Caco-2 (cell line): ENCODE results near the gene ZFYVE19. TPM values are rescaled to one million over a fixed set of nuclear protein-coding genes. Genes with fewer than 3 reads are reported as not detected.

ENCODE experiments used
- BruUV-seq: library from RNA; stranded (reverse); fragments of 400-500 nt; replicated peaks from 2 replicates; lab custom pipeline; 2021; lab: Mats Ljungman, UMichigan
- CTCF ChIA-PET: fragments of 300-600 bp; sonication (Branson Sonifier 250); formaldehyde crosslinking; loops from one replicate; lab custom pipeline; 2022; ENCODE audit warnings: antibody characterized with exemption; lab: Charles Lee
- POLR2A ChIA-PET: fragments of 300-600 bp; sonication (Branson Sonifier 250); formaldehyde crosslinking; loops from one replicate; lab custom pipeline; 2022; ENCODE audit warnings: antibody characterized with exemption; lab: Charles Lee
- DNase-seq, 2 experiments: peaks; one replicate each; pipeline versions ENCODE4 v3.0.0 to v3.0.0-alpha.2; 2020 to 2022
- H3K27me3 ChIP-seq: replicated peaks from 2 replicates; pipeline ENCODE4 v1.6.0; 2011; ENCODE audit warnings: low read length; ENCODE audit not compliant: control insufficient read depth, insufficient read depth
- H3K36me3 ChIP-seq: 2 replicates; pipeline ENCODE4 v1.5.1; 2011; ENCODE audit warnings: low read length; ENCODE audit not compliant: control insufficient read depth, insufficient read depth
- H3K4me1 ChIP-seq: fragments of 250-450 bp; sonication (Bioruptor Pico); 2 replicates; pipeline ENCODE4 v1.5.1; 2020; ENCODE audit warnings: mild to moderate bottlenecking
- H3K4me3 ChIP-seq: 2 replicates; pipeline ENCODE4 v1.5.1; 2011; ENCODE audit warnings: low read depth, mild to moderate bottlenecking, control low read depth, low read length
- H3K9me3 ChIP-seq: fragments of 250-450 bp; sonication (Bioruptor Pico); 2 replicates; pipeline ENCODE4 v1.5.1; 2020; ENCODE audit warnings: mild to moderate bottlenecking, moderate library complexity
- H3K27ac Mint-ChIP-seq: one replicate; pipeline ENCODE4 v1.8.0; 2022; ENCODE audit warnings: mixed read lengths; ENCODE audit not compliant: unreplicated experiment
- H3K27me3 Mint-ChIP-seq: one replicate; pipeline ENCODE4 v1.8.0; 2022; ENCODE audit warnings: mixed read lengths; ENCODE audit not compliant: insufficient read depth, unreplicated experiment
- H3K36me3 Mint-ChIP-seq: one replicate; pipeline ENCODE4 v1.8.0; 2022; ENCODE audit warnings: mild to moderate bottlenecking, mixed read lengths; ENCODE audit not compliant: insufficient read depth, unreplicated experiment
- H3K4me1 Mint-ChIP-seq: one replicate; pipeline ENCODE4 v1.8.0; 2022; ENCODE audit warnings: low read depth, mixed read lengths; ENCODE audit not compliant: unreplicated experiment
- H3K4me3 Mint-ChIP-seq: one replicate; pipeline ENCODE4 v1.8.0; 2022; ENCODE audit warnings: mild to moderate bottlenecking, moderate library complexity, mixed read lengths; ENCODE audit not compliant: unreplicated experiment
- H3K9me3 Mint-ChIP-seq: one replicate; pipeline ENCODE4 v1.8.0; 2022; ENCODE audit warnings: mixed read lengths; ENCODE audit not compliant: unreplicated experiment
- intact Hi-C: fragments of 100-400 bp; cut with micrococcal nuclease; formaldehyde crosslinking; loops from one replicate; pipeline ENCODE4 v1.10.0; 2022; ENCODE audit not compliant: unreplicated experiment
- total RNA-seq: library from RNA; stranded (reverse); gene quantifications from 2 replicates; pipeline ENCODE4 v1.2.3, GENCODE V29; 2022
- TF ChIP-seq, protein P1 (sequence below), 2 experiments: fragments of 200-600 bp in 1 of 2; IDR thresholded peaks; 1 replicate in 1 of 2; 2 replicates in 1 of 2; pipeline versions ENCODE4 v1.5.1 to v1.8.0; 2011 to 2022; ENCODE audit warnings: antibody characterized with exemption in 1 of 2, control low read depth in 1 of 2, inconsistent platforms in 1 of 2, low read depth in 1 of 2, low read length in 1 of 2, mild to moderate bottlenecking in 1 of 2, moderate library complexity in 1 of 2; ENCODE audit not compliant: insufficient read depth in 1 of 2, severe bottlenecking in 1 of 2, unreplicated experiment in 1 of 2

Gene ZFYVE19
- total RNA-seq, 1 experiment from 2014 or later = 26.7 TPM

DNA sequence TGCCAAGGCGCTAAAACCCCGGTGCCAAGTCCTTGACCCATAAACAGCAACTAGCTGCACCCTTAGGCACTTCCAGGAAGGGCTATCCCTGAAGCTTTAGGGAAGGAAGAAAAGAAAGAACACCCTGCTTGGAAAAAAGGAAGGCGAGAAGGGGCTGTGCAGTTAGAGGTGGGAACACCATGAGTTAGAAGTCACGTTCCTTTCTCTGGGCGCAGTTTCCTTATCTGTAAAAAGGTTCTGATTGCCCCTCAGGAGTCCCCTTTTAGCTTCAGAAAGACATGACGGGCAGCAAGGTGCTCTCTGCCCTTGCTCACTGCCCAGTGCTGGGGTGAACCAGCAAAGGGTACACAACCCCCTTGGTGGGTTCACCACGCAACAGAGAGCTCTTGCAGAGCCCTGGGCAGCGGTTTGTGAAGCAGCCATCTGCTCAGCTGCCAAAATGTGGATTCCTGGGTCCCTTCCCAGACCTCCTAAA is 42.2 kb upstream of the ZFYVE19 start:
- H3K27me3 Mint-ChIP-seq = no peaks in the 10 kb centered on the region
- Histone ChIP-seq H3K9me3 (no peaks in the 10 kb centered on the region), H3K36me3 (peaks cover 1% of the 10 kb centered on the region; the same call in 1 of the 2 replicates), H3K4me3 (peak overlapping the region; percentile 92), H3K27me3 (no peaks in the 10 kb centered on the region), H3K4me1 (peaks cover 7% of the 10 kb centered on the region; the same call in 1 of the 2 replicates)
- H3K36me3 Mint-ChIP-seq = peaks cover 40% of the 10 kb centered on the region
- no peaks in the 10 kb centered on the region for H3K9me3 Mint-ChIP-seq
- intact Hi-C loops = loop anchor here (2.0 to 10.0 kb wide), 2 partner anchors 18 to 200 kb away; partner anchors contain the start of genes CCDC32 and RPUSD2
- TF ChIP-seq, protein P1, sequence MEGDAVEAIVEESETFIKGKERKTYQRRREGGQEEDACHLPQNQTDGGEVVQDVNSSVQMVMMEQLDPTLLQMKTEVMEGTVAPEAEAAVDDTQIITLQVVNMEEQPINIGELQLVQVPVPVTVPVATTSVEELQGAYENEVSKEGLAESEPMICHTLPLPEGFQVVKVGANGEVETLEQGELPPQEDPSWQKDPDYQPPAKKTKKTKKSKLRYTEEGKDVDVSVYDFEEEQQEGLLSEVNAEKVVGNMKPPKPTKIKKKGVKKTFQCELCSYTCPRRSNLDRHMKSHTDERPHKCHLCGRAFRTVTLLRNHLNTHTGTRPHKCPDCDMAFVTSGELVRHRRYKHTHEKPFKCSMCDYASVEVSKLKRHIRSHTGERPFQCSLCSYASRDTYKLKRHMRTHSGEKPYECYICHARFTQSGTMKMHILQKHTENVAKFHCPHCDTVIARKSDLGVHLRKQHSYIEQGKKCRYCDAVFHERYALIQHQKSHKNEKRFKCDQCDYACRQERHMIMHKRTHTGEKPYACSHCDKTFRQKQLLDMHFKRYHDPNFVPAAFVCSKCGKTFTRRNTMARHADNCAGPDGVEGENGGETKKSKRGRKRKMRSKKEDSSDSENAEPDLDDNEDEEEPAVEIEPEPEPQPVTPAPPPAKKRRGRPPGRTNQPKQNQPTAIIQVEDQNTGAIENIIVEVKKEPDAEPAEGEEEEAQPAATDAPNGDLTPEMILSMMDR (IDR thresholded peaks at IDR 0.05; ENCODE audit: insufficient read depth in 1 of 2, low read depth in 1 of 2, low read length in 1 of 2, severe bottlenecking in 1 of 2, unreplicated experiment in 1 of 2) = no peak
- TSS peak; percentile 50 for BruUV-seq
- peaks cover 11% of the 10 kb centered on the region for H3K4me1 Mint-ChIP-seq
- CTCF ChIA-PET = interaction anchor here (0.7 to 5.7 kb wide), 7 partner anchors 11 to 127 kb away, joined by 3 to 25 read pairs (median 9); no protein-coding TSS in a partner anchor
- peak overlapping the region; percentile 86 for H3K4me3 Mint-ChIP-seq
- no peak for DNase-seq
- POLR2A ChIA-PET = interaction anchor here (0.6 to 1.0 kb wide), 2 partner anchors 55 to 130 kb away, joined by 3 read pairs; partner anchors contain the start of gene VPS18
- peak overlapping the region; percentile 90 for H3K27ac Mint-ChIP-seq

DNA sequence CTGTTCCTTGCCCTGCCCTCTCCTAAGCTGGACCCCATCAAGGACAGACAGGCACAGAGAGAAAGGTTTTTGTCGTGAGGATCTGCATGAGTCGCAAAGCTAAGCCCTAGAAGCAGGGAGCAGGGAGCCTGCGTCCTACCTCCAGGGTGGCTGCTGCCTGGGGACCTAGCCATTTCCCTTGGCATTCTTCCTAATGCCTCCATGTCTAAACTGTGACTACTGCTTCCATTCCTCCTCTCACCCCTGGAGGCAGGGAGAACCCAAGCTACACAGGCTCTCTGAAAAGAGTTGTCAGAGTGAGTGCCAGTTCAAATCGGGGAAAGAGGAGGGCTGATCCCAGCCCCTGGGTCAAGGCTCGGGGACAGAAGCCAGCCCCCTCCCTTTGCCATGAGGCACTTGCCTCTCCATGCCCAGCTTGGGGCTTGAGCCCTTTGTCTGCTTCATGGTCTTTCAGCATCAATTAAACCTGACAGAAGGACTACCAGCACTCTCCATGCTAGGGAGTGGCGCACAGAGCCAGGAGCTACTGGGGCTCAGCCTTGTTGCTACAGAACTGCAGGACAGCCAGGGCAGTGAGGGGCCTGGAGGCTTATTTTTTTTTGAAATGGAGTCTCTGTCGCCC is 40.6 kb upstream of the ZFYVE19 start:
- Mint-ChIP-seq H3K9me3 (no peaks in the 10 kb centered on the region), H3K27ac (peak overlapping the region; percentile 90), H3K27me3 (no peaks in the 10 kb centered on the region), H3K4me1 (peaks cover 11% of the 10 kb centered on the region), H3K4me3 (peak overlapping the region; percentile 22), H3K36me3 (peaks cover 47% of the 10 kb centered on the region)
- H3K9me3 ChIP-seq = no peaks in the 10 kb centered on the region
- no peak overlapping the region for H3K4me3 ChIP-seq
- peaks cover 1% of the 10 kb centered on the region; the same call in 1 of the 2 replicates for H3K36me3 ChIP-seq
- ChIA-PET CTCF (interaction anchor here (5.7 kb wide), 1 partner anchor 19 kb away, joined by 25 read pairs; no protein-coding TSS in a partner anchor), POLR2A (interaction anchor here (0.6 kb wide), 1 partner anchor 101 kb away, joined by 6 read pairs; no protein-coding TSS in a partner anchor)
- intact Hi-C loops = loop anchor here (10.0 kb wide), 1 partner anchor 202 kb away; the partner anchor contains the start of genes CCDC32 and RPUSD2
- DNase-seq = no peak
- BruUV-seq = no TSS peak
- H3K27me3 ChIP-seq = no peaks in the 10 kb centered on the region
- TF ChIP-seq, protein P1 (IDR thresholded peaks at IDR 0.05; ENCODE audit: insufficient read depth in 1 of 2, low read depth in 1 of 2, low read length in 1 of 2, severe bottlenecking in 1 of 2, unreplicated experiment in 1 of 2) = no peak
- H3K4me1 ChIP-seq = peaks cover 7% of the 10 kb centered on the region; the same call in 1 of the 2 replicates
